Smooth muscle cell (in vitro differentiated cells): Measurements from ENCODE around the gene POLR1E. TPM values are rescaled to one million over a fixed set of nuclear protein-coding genes. Genes with fewer than 3 reads are reported as not detected.
"Not testable (repeated sequence)": the region's sequence is repeated elsewhere in the genome, so short reads cannot be mapped to it uniquely, and the experiment has no call there.

Experiments
- DNase-seq: peaks from one replicate; lab custom pipeline; 2025; ENCODE audit not compliant: unreplicated experiment; lab: John Stamatoyannopoulos, UW
- H2AFZ ChIP-seq: fragments of 200-600 bp; sonication (generic); 2 replicates; pipeline ENCODE4 v1.6.0; 2016; ENCODE audit warnings: antibody characterized with exemption, low read depth, mild to moderate bottlenecking
- H3F3A ChIP-seq: fragments of 200-600 bp; sonication (generic); 2 replicates; pipeline ENCODE4 v1.6.0; 2017; ENCODE audit warnings: antibody characterized with exemption, low read depth
- H3K27ac ChIP-seq: fragments of 200-600 bp; sonication (generic); 2 replicates; pipeline ENCODE4 v1.5.1; 2016; ENCODE audit warnings: low read depth, mild to moderate bottlenecking
- H3K27me3 ChIP-seq: fragments of 200-600 bp; sonication (generic); 2 replicates; pipeline ENCODE4 v1.6.1; 2016; ENCODE audit warnings: low read depth, mild to moderate bottlenecking
- H3K36me3 ChIP-seq: fragments of 200-600 bp; sonication (generic); 2 replicates; pipeline ENCODE4 v1.5.1; 2016; ENCODE audit warnings: low read depth
- H3K4me1 ChIP-seq: fragments of 200-600 bp; sonication (generic); 2 replicates; pipeline ENCODE4 v1.5.1; 2016; ENCODE audit warnings: low read depth
- H3K4me2 ChIP-seq: fragments of 200-600 bp; sonication (generic); 2 replicates; pipeline ENCODE4 v1.6.0; 2016; ENCODE audit warnings: mild to moderate bottlenecking
- H3K4me3 ChIP-seq: fragments of 200-600 bp; sonication (generic); 2 replicates; pipeline ENCODE4 v1.5.1; 2016; ENCODE audit warnings: mild to moderate bottlenecking
- H3K79me2 ChIP-seq: fragments of 200-600 bp; sonication (generic); 2 replicates; pipeline ENCODE4 v1.6.0; 2016; ENCODE audit warnings: low read depth, mild to moderate bottlenecking
- H3K9ac ChIP-seq: fragments of 200-600 bp; sonication (generic); 2 replicates; pipeline ENCODE4 v1.6.0; 2016; ENCODE audit warnings: low read depth
- H3K9me3 ChIP-seq: fragments of 200-600 bp; sonication (generic); replicated peaks from 2 replicates; pipeline ENCODE4 v1.5.1; 2016; ENCODE audit warnings: low read depth
- H4K20me1 ChIP-seq: fragments of 200-600 bp; sonication (generic); 2 replicates; pipeline ENCODE4 v1.6.0; 2016; ENCODE audit warnings: low read depth
- CTCF ChIP-seq: fragments of 200-600 bp; sonication (generic); IDR thresholded peaks from 2 replicates; pipeline ENCODE4 v1.5.1; 2017; ENCODE audit warnings: borderline replicate concordance, mild to moderate bottlenecking, antibody characterized with exemption; ENCODE audit not compliant: insufficient read depth, poor library complexity, severe bottlenecking
- WGBS: methylation state at CpG from one replicate; pipeline ENCODE4 v1.1.7; 2016; ENCODE audit warnings: low lambda C conversion rate; 5-methylcytosine and 5-hydroxymethylcytosine counted together
- polyA plus RNA-seq: library from polyadenylated mRNA; unstranded; fragments of >200 nt; fragmentation: Nextera tagmentation; extraction: Ambion mirVana; gene quantifications from 2 replicates; pipeline ENCODE4 v1.2.1, GENCODE V29; 2016
- total RNA-seq: library from RNA; depleted of rRNA; stranded (reverse); fragments of >200 nt; gene quantifications from 2 replicates; pipeline ENCODE4 v1.2.3, GENCODE V29; 2014

POLR1E gene
- total and polyA plus RNA-seq, 2 experiments from 2014 or later: 10.9 to 12.6 TPM

- no peaks in the 10 kb centered on the region for H3K27me3 ChIP-seq
- peak overlapping the region; percentile 46 for H3K4me3 ChIP-seq
- peaks cover 17% of the 10 kb centered on the region for H3F3A ChIP-seq
- H3K4me1 ChIP-seq: peaks cover 11% of the 10 kb centered on the region
- H3K27ac ChIP-seq: peak overlapping the region; percentile 89
- WGBS: 27% methylated on average over 7 of the region's 7 CpGs
- H3K9me3 ChIP-seq: no peaks in the 10 kb centered on the region
- H3K79me2 ChIP-seq: no peaks in the 10 kb centered on the region
- no peak for DNase-seq
- peak overlapping the region; percentile 80 for H3K4me2 ChIP-seq
- no peaks in the 10 kb centered on the region for H3K36me3 ChIP-seq
- H3K9ac ChIP-seq: peak overlapping the region; percentile 70
- H2AFZ ChIP-seq: peak overlapping the region; percentile 75
- H4K20me1 ChIP-seq: no peaks in the 10 kb centered on the region
- no peak for TF ChIP-seq CTCF
Measured at GRCh38 chr9:37471942-37472684, 13.6 kb upstream of the POLR1E start.

DNA sequence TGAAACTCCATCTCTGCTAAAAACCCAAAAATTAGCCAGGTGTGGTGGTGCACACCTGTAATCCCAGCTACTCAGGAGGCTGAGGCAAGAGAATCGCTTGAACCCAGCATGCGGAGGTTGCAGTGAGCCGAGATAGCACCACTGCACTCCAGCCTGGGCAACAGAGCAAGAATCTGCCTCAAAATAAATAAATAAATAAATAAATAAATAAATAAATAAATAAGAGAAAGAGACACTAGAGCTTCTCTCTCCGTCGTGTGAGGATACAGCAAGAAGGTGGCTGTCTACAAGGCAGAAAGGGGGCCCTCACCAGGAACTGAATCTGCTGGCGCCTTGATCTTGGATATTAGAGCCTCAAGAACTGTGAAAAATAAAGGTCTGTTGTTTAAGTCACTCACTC is 11.8 kb upstream of the POLR1E start:
- not testable (repeated sequence) for H3K9ac ChIP-seq, H2AFZ ChIP-seq, H3K9me3 ChIP-seq, DNase-seq, H3K79me2 ChIP-seq, H3K27me3 ChIP-seq, H3K36me3 ChIP-seq, H3K27ac ChIP-seq, H3K4me2 ChIP-seq, H4K20me1 ChIP-seq, H3K4me3 ChIP-seq
- peaks cover 17% of the 10 kb centered on the region for H3F3A ChIP-seq
- peaks cover 11% of the 10 kb centered on the region for H3K4me1 ChIP-seq
- WGBS: 66% methylated on average over 6 of the region's 6 CpGs

- no peaks in the 10 kb centered on the region for H3K27me3 ChIP-seq
- no peaks in the 10 kb centered on the region for H4K20me1 ChIP-seq
- H3K79me2 ChIP-seq: no peaks in the 10 kb centered on the region
- no peak overlapping the region for H3K4me2 ChIP-seq
- H3K27ac ChIP-seq: no peak overlapping the region
- 98% methylated on average over 3 of the region's 3 CpGs for WGBS
- no peak for TF ChIP-seq CTCF
- H3K9ac ChIP-seq: no peak overlapping the region
- H3K9me3 ChIP-seq: no peaks in the 10 kb centered on the region
- H3F3A ChIP-seq: peaks cover 17% of the 10 kb centered on the region
- peaks cover 11% of the 10 kb centered on the region for H3K4me1 ChIP-seq
- H3K36me3 ChIP-seq: no peaks in the 10 kb centered on the region
- no peak overlapping the region for H2AFZ ChIP-seq
- DNase-seq: no peak
- H3K4me3 ChIP-seq: no peak overlapping the region
Measured at GRCh38 chr9:37474438-37474837, 11.3 kb upstream of the POLR1E start.

GRCh38 chr9:37476930-37477329 is 8.8 kb upstream of the POLR1E start:
- Histone ChIP-seq H3K4me3 (no peak overlapping the region), H3F3A (peaks cover 13% of the 10 kb centered on the region), H3K27me3 (no peaks in the 10 kb centered on the region), H3K36me3 (no peaks in the 10 kb centered on the region), H3K27ac (no peak overlapping the region), H3K9me3 (no peaks in the 10 kb centered on the region), H3K9ac (no peak overlapping the region), H3K4me1 (peaks cover 8% of the 10 kb centered on the region), H2AFZ (no peak overlapping the region), H3K79me2 (no peaks in the 10 kb centered on the region), H4K20me1 (no peaks in the 10 kb centered on the region), H3K4me2 (no peak overlapping the region)
- TF ChIP-seq CTCF: no peak
- 92% methylated on average over 10 of the region's 11 CpGs for WGBS
- no peak for DNase-seq

DNA sequence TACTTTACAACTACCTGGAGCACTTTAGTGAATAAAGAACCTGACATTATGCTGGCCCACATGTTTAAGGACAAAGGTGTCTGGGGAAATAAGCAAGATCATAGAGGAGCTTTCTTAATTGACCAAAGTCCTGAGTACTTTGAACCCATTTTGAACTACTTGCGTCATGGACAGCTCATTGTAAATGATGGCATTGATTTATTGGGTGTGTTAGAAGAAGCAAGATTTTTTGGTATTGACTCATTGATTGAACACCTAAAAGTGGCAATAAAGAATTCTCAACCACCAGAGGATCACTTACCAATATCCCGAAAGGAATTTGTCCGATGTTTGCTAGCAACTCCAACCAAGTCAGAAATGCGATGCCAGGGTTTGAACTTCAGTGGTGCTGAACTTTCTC is 8.3 kb upstream of the POLR1E start:
- not testable (repeated sequence) for DNase-seq

GRCh38 chr9:37477987-37478619 is 7.6 kb upstream of the POLR1E start:
- not testable (repeated sequence) for H3K4me2 ChIP-seq, H3F3A ChIP-seq, H3K36me3 ChIP-seq, H3K4me3 ChIP-seq, H3K27me3 ChIP-seq, H3K4me1 ChIP-seq, H3K9ac ChIP-seq, H3K79me2 ChIP-seq, DNase-seq, H4K20me1 ChIP-seq, H3K9me3 ChIP-seq, H3K27ac ChIP-seq, H2AFZ ChIP-seq
- WGBS: 81% methylated on average over 5 of the region's 5 CpGs

More for the DNA sequence above, 8.3 kb upstream of the POLR1E start:
- H3K9me3 ChIP-seq, H2AFZ ChIP-seq, H3K79me2 ChIP-seq, H3K9ac ChIP-seq, H3F3A ChIP-seq, H4K20me1 ChIP-seq, H3K4me2 ChIP-seq, H3K4me1 ChIP-seq, H3K4me3 ChIP-seq, H3K27ac ChIP-seq, H3K36me3 ChIP-seq, H3K27me3 ChIP-seq: not testable (repeated sequence)
- 85% methylated on average over 4 of the region's 4 CpGs for WGBS
